ENCODE data around the gene ELAC1. TPM values are rescaled to one million over a fixed set of nuclear protein-coding genes. Genes with fewer than 3 reads are reported as not detected.

Gene ELAC1
- total and polyA plus RNA-seq, 10 donors = 5.3 to 12.1 (median 9.2) TPM

GRCh38 chr18:51028201-51028805 is 60.5 kb downstream of the ELAC1 start:
- TF ChIP-seq POLR2A (IDR thresholded peaks at IDR 0.05) = no peak
- TF ChIP-seq, protein P1, sequence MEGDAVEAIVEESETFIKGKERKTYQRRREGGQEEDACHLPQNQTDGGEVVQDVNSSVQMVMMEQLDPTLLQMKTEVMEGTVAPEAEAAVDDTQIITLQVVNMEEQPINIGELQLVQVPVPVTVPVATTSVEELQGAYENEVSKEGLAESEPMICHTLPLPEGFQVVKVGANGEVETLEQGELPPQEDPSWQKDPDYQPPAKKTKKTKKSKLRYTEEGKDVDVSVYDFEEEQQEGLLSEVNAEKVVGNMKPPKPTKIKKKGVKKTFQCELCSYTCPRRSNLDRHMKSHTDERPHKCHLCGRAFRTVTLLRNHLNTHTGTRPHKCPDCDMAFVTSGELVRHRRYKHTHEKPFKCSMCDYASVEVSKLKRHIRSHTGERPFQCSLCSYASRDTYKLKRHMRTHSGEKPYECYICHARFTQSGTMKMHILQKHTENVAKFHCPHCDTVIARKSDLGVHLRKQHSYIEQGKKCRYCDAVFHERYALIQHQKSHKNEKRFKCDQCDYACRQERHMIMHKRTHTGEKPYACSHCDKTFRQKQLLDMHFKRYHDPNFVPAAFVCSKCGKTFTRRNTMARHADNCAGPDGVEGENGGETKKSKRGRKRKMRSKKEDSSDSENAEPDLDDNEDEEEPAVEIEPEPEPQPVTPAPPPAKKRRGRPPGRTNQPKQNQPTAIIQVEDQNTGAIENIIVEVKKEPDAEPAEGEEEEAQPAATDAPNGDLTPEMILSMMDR (IDR thresholded peaks at IDR 0.05 in 8 of 11, conservative IDR thresholded peaks at IDR 0.05 in 3 of 11) = no peak
- TF ChIP-seq POLR2AphosphoS5 (IDR thresholded peaks at IDR 0.05) = no peak
- Histone ChIP-seq H3K9me3 (no peaks in the 10 kb centered on the region), H3K36me3 (peaks cover 0 to 31% (median 6%) of the 10 kb centered on the region in 6 donors), H3K4me3 (peak overlapping the region in 1 of 8 donors; percentile 84), H3K27ac (no peak overlapping the region), H3K27me3 (replicated peaks in 1 of 7) (no peaks in the 10 kb centered on the region), H3K4me1 (peaks cover 29 to 73% (median 49%) of the 10 kb centered on the region in 6 donors)
- 68 to 89% (median 77%) methylated on average over 4 of the region's 4 CpGs for WGBS, 5 donors
- intact Hi-C loops (cut with DNase I; ENCODE audit: low total_unique reads) = no loop called here
- no peak for DNase-seq

DNA sequence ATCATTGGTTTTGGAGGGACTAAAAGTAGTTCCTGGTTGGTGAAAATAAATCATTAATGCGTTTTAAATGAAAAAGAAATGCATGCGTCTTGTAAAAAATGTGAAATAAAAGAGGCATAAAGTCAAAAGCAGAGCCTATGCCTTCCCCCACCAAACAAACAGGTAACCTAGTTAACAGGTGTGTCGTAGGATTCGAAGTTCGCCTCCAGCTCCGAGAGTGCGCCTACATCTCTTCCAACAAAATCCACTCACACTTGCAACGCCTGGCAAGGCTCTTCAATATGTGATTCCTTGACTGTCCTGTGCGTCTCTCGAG is 61.5 kb downstream of the ELAC1 start:
- Histone ChIP-seq H3K27ac (peak overlapping the region; percentile 94 to 99 (median 99)), H3K36me3 (peaks cover 0 to 31% (median 6%) of the 10 kb centered on the region in 6 donors), H3K27me3 (replicated peaks in 1 of 7) (no peaks in the 10 kb centered on the region), H3K4me3 (peak overlapping the region; percentile 56 to 84 (median 65)), H3K9me3 (no peaks in the 10 kb centered on the region), H3K4me1 (peaks cover 37 to 83% (median 57%) of the 10 kb centered on the region in 6 donors)
- no peak for DNase-seq
- no peak for TF ChIP-seq POLR2AphosphoS5 (IDR thresholded peaks at IDR 0.05)
- TF ChIP-seq POLR2A (IDR thresholded peaks at IDR 0.05) = no peak
- TF ChIP-seq, protein P1 (IDR thresholded peaks at IDR 0.05 in 8 of 11, conservative IDR thresholded peaks at IDR 0.05 in 3 of 11) = no peak
- intact Hi-C loops (cut with DNase I; ENCODE audit: low total_unique reads) = no loop called here
- WGBS, 5 donors = 16 to 30% (median 24%) methylated on average over 10 of the region's 10 CpGs

- WGBS, 5 donors = 0% methylated on average over 54 to 79 of the region's 79 CpGs
- Histone ChIP-seq H3K4me3 (peak within 1 kb of the TSS; percentile 56 to 84 (median 65)), H3K27ac (peak within 1 kb of the TSS; percentile 94 to 99 (median 99)), H3K9me3 (no peaks in the 10 kb centered on the region), H3K27me3 (replicated peaks in 1 of 7) (no peaks in the 10 kb centered on the region), H3K4me1 (peaks cover 42 to 88% (median 62%) of the 10 kb centered on the region in 6 donors), H3K36me3 (peaks cover 0 to 27% (median 6%) of the 10 kb centered on the region in 6 donors)
- intact Hi-C loops (cut with DNase I; ENCODE audit: low total_unique reads) = loop anchor here (5.0 kb wide), 1 partner anchor 63 kb away; the partner anchor contains the start of gene ELAC1
- DNase-seq = peak; percentile 99
- TF ChIP-seq POLR2A (IDR thresholded peaks at IDR 0.05) (peak in 2 of 3 donors; percentile 41 to 82), POLR2AphosphoS5 (IDR thresholded peaks at IDR 0.05) (peak; percentile 98 to 99 (median 98))
- TF ChIP-seq, protein P1 (IDR thresholded peaks at IDR 0.05 in 8 of 11, conservative IDR thresholded peaks at IDR 0.05 in 3 of 11) = peak in 1 of 11 experiments; percentile 15
Measured at GRCh38 chr18:51029694-51030536, 62.1 kb downstream of the ELAC1 start, which contains the start of gene SMAD4. Gene SMAD4 (plus strand): TSS chr18:51030213. CDS start chr18:51047047, 16,834 bp downstream.
